22Rv1 (cell line): ENCODE measurements around the gene PAQR9.

ENCODE experiments used
- ZFX ChIP-seq: fragments of 450-650 bp; IDR thresholded peaks from 2 replicates; pipeline ENCODE4 v1.6.1; 2017; ENCODE audit warnings: antibody characterized with exemption, borderline replicate concordance
- TF ChIP-seq, protein P1 (sequence below): fragments of 450-650 bp; IDR thresholded peaks from 2 replicates; pipeline ENCODE4 v1.5.1; 2017; ENCODE audit warnings: mild to moderate bottlenecking

- TF ChIP-seq, protein P1, sequence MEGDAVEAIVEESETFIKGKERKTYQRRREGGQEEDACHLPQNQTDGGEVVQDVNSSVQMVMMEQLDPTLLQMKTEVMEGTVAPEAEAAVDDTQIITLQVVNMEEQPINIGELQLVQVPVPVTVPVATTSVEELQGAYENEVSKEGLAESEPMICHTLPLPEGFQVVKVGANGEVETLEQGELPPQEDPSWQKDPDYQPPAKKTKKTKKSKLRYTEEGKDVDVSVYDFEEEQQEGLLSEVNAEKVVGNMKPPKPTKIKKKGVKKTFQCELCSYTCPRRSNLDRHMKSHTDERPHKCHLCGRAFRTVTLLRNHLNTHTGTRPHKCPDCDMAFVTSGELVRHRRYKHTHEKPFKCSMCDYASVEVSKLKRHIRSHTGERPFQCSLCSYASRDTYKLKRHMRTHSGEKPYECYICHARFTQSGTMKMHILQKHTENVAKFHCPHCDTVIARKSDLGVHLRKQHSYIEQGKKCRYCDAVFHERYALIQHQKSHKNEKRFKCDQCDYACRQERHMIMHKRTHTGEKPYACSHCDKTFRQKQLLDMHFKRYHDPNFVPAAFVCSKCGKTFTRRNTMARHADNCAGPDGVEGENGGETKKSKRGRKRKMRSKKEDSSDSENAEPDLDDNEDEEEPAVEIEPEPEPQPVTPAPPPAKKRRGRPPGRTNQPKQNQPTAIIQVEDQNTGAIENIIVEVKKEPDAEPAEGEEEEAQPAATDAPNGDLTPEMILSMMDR, result no peak
- TF ChIP-seq ZFX, result no peak
Observed at GRCh38 chr3:142940472-142940871, 23.0 kb downstream of the PAQR9 start.
